Effector memory CD4-positive, alpha-beta T cell (primary cell): ENCODE measurements around the gene MEF2D.

Source experiments
- DNase-seq, 3 donors: peaks; one replicate each; pipeline ENCODE4 v3.0.0-alpha.2; 2020
- H3K27ac ChIP-seq: 2 replicates; pipeline ENCODE4 v1.7.0; 2013; ENCODE audit warnings: mild to moderate bottlenecking, low read length, moderate library complexity; ENCODE audit not compliant: insufficient read depth, poor library complexity, severe bottlenecking
- H3K27me3 ChIP-seq: replicated peaks from 2 replicates; pipeline ENCODE4 v1.7.0; 2013; ENCODE audit warnings: mild to moderate bottlenecking, low read length; ENCODE audit not compliant: insufficient read depth, control insufficient read depth, poor library complexity, severe bottlenecking
- H3K36me3 ChIP-seq: 2 replicates; pipeline ENCODE4 v1.7.0; 2013; ENCODE audit warnings: mild to moderate bottlenecking, low read length, moderate library complexity; ENCODE audit not compliant: control insufficient read depth, insufficient read depth
- H3K4me1 ChIP-seq: 2 replicates; pipeline ENCODE4 v1.7.0; 2013; ENCODE audit warnings: low read length, mild to moderate bottlenecking; ENCODE audit not compliant: control insufficient read depth, insufficient read depth, poor library complexity, severe bottlenecking
- H3K4me3 ChIP-seq: 2 replicates; pipeline ENCODE4 v1.7.0; 2013; ENCODE audit warnings: low read length, low read depth, mild to moderate bottlenecking; ENCODE audit not compliant: insufficient read depth, poor library complexity, severe bottlenecking
- H3K9me3 ChIP-seq: 2 replicates; pipeline ENCODE4 v1.7.0; 2013; ENCODE audit warnings: mild to moderate bottlenecking, low read length, moderate library complexity; ENCODE audit not compliant: control insufficient read depth

Gene MEF2D

GRCh38 chr1:156462954-156463795 is 37.4 kb downstream of the MEF2D start:
- Histone ChIP-seq H3K36me3 (peaks cover 39% of the 10 kb centered on the region), H3K4me3 (no peak overlapping the region), H3K27ac (no peak overlapping the region), H3K4me1 (no peaks in the 10 kb centered on the region), H3K27me3 (no peaks in the 10 kb centered on the region), H3K9me3 (no peaks in the 10 kb centered on the region)
- DNase-seq, result no peak

DNA sequence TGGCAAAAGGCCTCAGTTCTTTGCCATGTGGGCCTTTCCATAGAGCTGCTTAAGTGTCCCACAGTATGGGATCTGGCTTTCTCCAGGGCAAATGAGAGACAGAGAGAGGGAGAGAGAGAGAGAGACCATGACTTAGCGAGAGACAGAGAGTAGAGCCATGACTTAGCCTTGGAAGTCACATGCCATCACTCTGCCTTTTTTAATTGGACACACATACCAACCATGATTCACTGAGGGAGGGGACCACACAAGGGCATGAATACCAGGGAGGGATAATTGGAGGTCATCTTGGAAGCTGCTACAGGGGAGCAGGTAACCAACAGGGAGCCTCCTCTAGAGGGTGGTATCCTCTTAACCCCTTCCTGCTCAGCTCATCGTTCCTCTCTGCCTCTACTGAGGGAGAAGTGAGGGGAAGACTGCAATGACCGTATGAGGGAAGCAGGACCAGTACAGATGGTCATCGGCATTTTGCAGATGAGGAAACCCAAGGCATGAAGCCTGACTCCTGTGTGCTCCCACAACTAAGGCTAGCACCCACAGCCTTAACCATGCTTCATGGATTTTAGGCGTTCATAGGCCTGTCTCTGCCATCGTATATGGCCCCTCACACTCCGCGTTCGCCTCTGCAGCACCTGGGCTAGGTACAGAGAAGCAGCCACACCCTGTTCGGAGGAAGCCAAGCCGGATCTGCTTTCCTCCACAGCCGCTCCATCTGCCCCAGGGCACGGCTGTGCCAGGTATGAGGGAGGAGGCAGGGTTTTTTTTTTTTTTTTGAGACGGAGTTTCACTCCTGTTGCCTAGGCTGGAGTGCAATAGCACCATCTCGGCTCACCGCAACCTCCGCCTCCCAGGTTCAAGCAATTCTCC is 38.6 kb downstream of the MEF2D start:
- Histone ChIP-seq H3K27ac (no peak overlapping the region), H3K4me3 (no peak overlapping the region), H3K27me3 (no peaks in the 10 kb centered on the region), H3K4me1 (peaks cover under 1% of the 10 kb centered on the region), H3K9me3 (no peaks in the 10 kb centered on the region), H3K36me3 (peaks cover 27% of the 10 kb centered on the region)
- no peak for DNase-seq

DNA sequence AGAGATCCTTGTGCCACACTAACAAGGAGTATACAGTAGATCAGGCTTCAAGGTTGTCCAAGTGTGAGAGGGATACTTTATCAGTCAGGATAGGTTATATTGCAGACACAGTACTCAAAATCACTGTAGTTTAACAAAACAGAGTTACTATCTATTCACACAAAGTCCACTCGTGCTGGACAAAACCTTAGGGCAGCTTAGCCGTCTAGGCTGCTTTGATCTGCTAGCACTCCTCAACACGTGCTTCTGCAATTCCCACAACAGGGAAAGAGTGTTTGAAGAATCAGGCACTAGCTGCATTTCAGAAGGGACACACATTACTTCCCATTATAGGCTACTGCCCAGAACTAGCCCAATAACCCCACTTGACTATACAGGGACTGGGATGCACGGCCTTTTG is 39.5 kb downstream of the MEF2D start:
- Histone ChIP-seq H3K36me3 (peaks cover 18% of the 10 kb centered on the region), H3K4me1 (peaks cover 5% of the 10 kb centered on the region), H3K4me3 (no peak overlapping the region), H3K27me3 (no peaks in the 10 kb centered on the region), H3K9me3 (no peaks in the 10 kb centered on the region), H3K27ac (no peak overlapping the region)
- DNase-seq, result no peak

GRCh38 chr1:156460525-156460924 is 40.0 kb downstream of the MEF2D start:
- DNase-seq, result no peak
- no peak overlapping the region for H3K27ac ChIP-seq
- no peak overlapping the region for H3K4me3 ChIP-seq
- H3K27me3 ChIP-seq, result no peaks in the 10 kb centered on the region
- peaks cover 5% of the 10 kb centered on the region for H3K4me1 ChIP-seq
- no peaks in the 10 kb centered on the region for H3K9me3 ChIP-seq
- peaks cover 13% of the 10 kb centered on the region for H3K36me3 ChIP-seq

DNA sequence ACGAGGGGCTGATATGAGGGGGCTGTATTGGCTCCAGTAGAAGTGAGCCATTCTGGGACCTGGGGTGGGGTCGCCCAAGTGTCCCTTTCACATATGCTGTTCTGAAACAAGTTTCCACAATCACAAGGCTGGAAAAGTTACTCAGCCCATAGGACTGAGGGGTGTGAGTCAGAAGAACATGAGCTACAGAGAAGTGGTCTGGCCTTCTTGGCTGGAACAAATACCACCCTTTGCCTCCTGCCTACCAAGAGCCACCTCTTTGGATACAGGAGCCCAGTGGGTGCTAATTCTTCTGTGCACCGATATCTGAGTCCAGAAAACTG is 42.4 kb downstream of the MEF2D start:
- no peak for DNase-seq
- no peaks in the 10 kb centered on the region for H3K27me3 ChIP-seq
- no peak overlapping the region for H3K4me3 ChIP-seq
- H3K9me3 ChIP-seq, result no peaks in the 10 kb centered on the region
- no peak overlapping the region for H3K27ac ChIP-seq
- peaks cover 5% of the 10 kb centered on the region for H3K4me1 ChIP-seq
- no peaks in the 10 kb centered on the region for H3K36me3 ChIP-seq

DNA sequence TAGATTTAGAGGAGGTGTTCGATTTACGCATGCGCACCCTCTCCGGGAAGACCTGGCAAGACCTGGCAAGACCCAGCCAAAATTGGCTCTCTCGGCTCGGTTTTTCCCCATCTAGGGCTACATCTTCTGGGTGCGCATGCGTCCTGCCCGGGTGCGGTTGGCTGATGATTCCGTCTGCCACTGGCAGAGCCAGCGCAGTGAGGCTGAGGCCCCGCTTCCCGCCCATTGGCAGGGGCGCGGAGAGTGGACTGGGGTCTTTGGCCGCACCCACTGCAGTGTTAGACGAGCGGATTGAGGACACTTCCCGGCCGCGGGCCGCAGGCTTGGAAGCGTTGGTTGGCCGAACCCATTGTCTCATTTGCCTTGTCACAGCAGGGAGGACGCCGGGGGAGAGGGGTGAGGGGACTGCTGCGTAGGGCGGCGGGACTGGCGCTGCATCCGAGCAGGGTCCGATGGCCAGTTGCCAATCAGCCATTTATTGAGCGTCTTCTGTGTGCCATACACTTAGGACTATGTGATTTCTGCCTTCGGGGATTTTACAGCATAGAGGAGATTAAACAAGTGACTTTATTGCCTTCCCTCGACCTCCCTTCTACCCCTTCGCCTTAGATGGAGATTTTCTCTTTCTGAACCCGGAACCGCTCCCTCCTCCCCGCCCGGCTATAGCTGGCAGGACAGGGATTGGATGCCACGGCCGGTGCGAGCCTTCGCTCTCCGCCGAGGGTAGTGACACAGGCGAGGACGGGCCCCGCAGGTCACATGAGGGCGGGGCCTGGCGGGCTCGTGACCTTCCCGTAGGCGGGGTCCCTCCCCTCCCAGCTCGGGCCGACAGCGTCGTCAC is 43.7 kb downstream of the MEF2D start:
- Histone ChIP-seq H3K27me3 (no peaks in the 10 kb centered on the region), H3K4me1 (peaks cover 5% of the 10 kb centered on the region), H3K36me3 (no peaks in the 10 kb centered on the region), H3K4me3 (peak overlapping the region; percentile 65), H3K27ac (peak overlapping the region; percentile 99), H3K9me3 (no peaks in the 10 kb centered on the region)
- DNase-seq, result peak; percentile 94 to 98 (median 97)

DNA sequence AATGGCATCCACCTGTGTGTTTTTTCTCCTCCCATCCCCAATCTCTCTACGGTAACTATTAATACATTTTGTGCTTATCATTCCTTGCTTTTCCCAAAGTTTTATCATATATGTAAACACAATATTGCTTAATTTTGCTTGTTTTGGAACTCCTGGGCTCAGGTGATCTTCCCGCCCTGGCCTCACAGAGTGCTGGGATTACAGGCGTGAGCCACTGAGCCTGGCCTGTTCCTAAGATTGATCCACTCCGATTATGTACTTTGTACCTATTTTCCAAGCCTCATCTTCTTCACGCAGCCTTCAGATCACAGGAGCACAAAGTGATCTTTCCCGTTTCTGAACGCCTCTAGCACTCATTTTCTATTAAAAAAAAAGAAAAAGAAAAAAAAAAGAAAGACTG is 45.2 kb downstream of the MEF2D start:
- Histone ChIP-seq H3K27ac (no peak overlapping the region), H3K4me3 (no peak overlapping the region), H3K27me3 (no peaks in the 10 kb centered on the region), H3K4me1 (peaks cover 5% of the 10 kb centered on the region), H3K36me3 (no peaks in the 10 kb centered on the region), H3K9me3 (no peaks in the 10 kb centered on the region)
- DNase-seq, result no peak

- no peak overlapping the region for H3K4me3 ChIP-seq
- H3K9me3 ChIP-seq, result no peaks in the 10 kb centered on the region
- no peaks in the 10 kb centered on the region for H3K36me3 ChIP-seq
- H3K4me1 ChIP-seq, result peaks cover 5% of the 10 kb centered on the region
- H3K27me3 ChIP-seq, result no peaks in the 10 kb centered on the region
- H3K27ac ChIP-seq, result no peak overlapping the region
- DNase-seq, result no peak
Measured at GRCh38 chr1:156452907-156453306, 47.7 kb downstream of the MEF2D start.

- Histone ChIP-seq H3K4me3 (no peak overlapping the region), H3K27me3 (no peaks in the 10 kb centered on the region), H3K4me1 (peaks cover under 1% of the 10 kb centered on the region), H3K9me3 (no peaks in the 10 kb centered on the region), H3K36me3 (no peaks in the 10 kb centered on the region), H3K27ac (no peak overlapping the region)
- no peak for DNase-seq
Measured at GRCh38 chr1:156451505-156452160, 48.9 kb downstream of the MEF2D start.
